ENCODE measurements around the gene TRIM65. TPM values are rescaled to one million over a fixed set of nuclear protein-coding genes. Genes with fewer than 3 reads are reported as not detected.

The TRIM65 gene
- total RNA-seq, 6 experiments from 2014 or later, result 10.3 to 12.6 (median 11.0) TPM

GRCh38 chr17:75899353-75899752, 2.6 kb upstream of the TRIM65 start:
- Mint-ChIP-seq H3K36me3 (ENCODE audit: low read depth) (no peaks in the 10 kb centered on the region), H3K4me3 (no peak overlapping the region), H3K27me3 (ENCODE audit: insufficient read depth) (peaks cover 4% of the 10 kb centered on the region; the same call in 1 of the 2 replicates), H3K9me3 (no peaks in the 10 kb centered on the region), H3K27ac (no peak overlapping the region), H3K4me1 (ENCODE audit: low read depth) (peaks cover 19% of the 10 kb centered on the region)
- TF ChIP-seq, protein P1, sequence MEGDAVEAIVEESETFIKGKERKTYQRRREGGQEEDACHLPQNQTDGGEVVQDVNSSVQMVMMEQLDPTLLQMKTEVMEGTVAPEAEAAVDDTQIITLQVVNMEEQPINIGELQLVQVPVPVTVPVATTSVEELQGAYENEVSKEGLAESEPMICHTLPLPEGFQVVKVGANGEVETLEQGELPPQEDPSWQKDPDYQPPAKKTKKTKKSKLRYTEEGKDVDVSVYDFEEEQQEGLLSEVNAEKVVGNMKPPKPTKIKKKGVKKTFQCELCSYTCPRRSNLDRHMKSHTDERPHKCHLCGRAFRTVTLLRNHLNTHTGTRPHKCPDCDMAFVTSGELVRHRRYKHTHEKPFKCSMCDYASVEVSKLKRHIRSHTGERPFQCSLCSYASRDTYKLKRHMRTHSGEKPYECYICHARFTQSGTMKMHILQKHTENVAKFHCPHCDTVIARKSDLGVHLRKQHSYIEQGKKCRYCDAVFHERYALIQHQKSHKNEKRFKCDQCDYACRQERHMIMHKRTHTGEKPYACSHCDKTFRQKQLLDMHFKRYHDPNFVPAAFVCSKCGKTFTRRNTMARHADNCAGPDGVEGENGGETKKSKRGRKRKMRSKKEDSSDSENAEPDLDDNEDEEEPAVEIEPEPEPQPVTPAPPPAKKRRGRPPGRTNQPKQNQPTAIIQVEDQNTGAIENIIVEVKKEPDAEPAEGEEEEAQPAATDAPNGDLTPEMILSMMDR (IDR thresholded peaks at IDR 0.05), result no peak
- no peak for DNase-seq

DNA sequence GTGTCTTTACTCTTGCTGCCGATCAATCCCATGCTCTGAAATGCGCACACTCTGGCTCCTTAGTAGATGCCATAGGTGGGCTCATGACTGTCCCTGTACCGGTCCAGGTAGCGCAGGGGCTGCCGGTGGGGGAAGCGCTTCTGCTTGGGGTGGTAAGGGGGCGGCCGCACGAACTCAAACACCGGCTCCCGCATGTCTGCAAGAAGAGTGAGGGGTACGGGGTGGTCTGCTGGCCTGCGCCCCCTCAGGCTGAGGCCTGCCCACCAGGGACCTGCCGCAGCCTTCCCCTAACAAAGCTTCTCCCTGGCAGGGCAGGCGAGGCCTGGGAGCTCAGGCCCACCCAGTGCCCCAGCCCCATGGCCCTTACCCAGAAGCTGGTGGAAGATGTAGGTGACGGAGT, 2.0 kb upstream of the TRIM65 start:
- TF ChIP-seq, protein P1 (IDR thresholded peaks at IDR 0.05), result no peak
- no peaks in the 10 kb centered on the region for H3K36me3 Mint-ChIP-seq (ENCODE audit: low read depth)
- no peak overlapping the region for H3K27ac Mint-ChIP-seq
- peaks cover 19% of the 10 kb centered on the region for H3K4me1 Mint-ChIP-seq (ENCODE audit: low read depth)
- no peak for DNase-seq
- H3K9me3 Mint-ChIP-seq, result no peaks in the 10 kb centered on the region
- peaks cover 4% of the 10 kb centered on the region; the same call in 1 of the 2 replicates for H3K27me3 Mint-ChIP-seq (ENCODE audit: insufficient read depth)
- no peak overlapping the region for H3K4me3 Mint-ChIP-seq

DNA sequence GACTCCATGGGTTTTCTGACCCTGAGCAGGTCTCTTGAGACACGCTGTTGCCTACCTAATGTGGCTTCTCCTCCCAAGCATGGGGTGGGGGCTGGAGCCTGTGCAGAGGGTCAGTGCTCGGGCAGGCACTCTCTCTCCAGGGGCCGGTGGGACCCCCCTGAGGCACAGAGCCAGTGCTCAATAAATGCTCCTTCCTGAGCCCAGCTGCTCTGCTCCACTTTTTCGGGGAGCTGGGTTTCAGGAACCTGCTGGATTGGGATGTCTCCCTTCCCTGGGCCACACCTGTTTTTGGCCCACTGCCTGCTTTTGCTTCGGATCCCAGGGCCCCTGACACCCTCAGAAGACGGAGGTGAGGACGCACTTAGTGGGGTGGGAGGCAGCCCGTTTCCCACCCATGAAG, 1.3 kb upstream of the TRIM65 start:
- no peak for DNase-seq
- Mint-ChIP-seq H3K4me1 (ENCODE audit: low read depth) (peaks cover 19% of the 10 kb centered on the region), H3K27me3 (ENCODE audit: insufficient read depth) (peaks cover 4% of the 10 kb centered on the region; the same call in 1 of the 2 replicates), H3K36me3 (ENCODE audit: low read depth) (no peaks in the 10 kb centered on the region), H3K9me3 (no peaks in the 10 kb centered on the region), H3K27ac (no peak overlapping the region; the same call in 1 of the 2 replicates), H3K4me3 (no peak overlapping the region)
- TF ChIP-seq, protein P1 (IDR thresholded peaks at IDR 0.05), result no peak

DNA sequence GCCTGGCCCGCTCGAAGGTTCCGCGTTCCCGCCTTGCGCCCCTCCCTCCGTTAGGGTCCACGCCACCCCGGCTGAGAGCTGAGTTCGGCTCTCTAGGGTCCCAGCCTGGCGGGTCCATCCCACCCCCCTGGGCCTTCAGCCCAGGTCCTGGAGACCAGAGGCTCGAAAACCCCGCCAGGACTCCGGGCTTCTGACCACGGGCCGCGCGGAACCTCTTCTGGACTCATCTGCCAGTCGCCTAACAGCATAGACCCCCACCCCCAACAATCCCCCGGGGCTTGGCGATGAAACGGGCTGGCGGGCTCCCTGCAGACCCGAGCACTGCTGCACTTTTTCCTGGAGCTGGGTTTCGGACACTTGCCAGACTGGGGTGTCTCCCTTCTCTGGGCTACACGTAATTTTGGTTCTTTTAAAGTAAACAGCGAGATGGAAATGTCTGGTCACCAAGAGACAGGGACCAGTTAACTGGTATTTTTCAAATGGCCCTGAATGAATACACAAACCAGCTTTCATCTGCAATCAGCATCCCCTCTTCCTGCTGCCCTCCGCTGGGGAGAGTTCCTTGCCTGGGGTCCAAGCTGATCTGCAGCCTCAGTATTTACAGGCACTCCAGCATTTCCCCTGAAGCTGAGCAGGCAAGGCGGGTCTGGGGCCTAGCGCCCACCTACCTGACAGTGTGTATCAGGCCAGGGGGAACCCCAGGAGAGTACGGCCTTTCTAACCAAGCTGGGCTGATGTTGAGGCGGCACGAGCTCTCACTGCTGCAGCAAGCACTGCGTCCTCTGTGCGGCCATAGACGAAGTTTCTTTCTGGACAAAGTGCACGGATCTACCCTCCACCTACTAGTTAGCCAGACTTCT, 639 bp upstream of the TRIM65 start:
- Mint-ChIP-seq H3K36me3 (ENCODE audit: low read depth) (no peaks in the 10 kb centered on the region), H3K27ac (peak overlapping the region; percentile 48), H3K9me3 (no peaks in the 10 kb centered on the region), H3K4me3 (peak overlapping the region; percentile 56), H3K27me3 (ENCODE audit: insufficient read depth) (peaks cover 4% of the 10 kb centered on the region; the same call in 1 of the 2 replicates), H3K4me1 (ENCODE audit: low read depth) (peaks cover 19% of the 10 kb centered on the region)
- TF ChIP-seq, protein P1 (IDR thresholded peaks at IDR 0.05), result no peak
- no peak for DNase-seq

DNA sequence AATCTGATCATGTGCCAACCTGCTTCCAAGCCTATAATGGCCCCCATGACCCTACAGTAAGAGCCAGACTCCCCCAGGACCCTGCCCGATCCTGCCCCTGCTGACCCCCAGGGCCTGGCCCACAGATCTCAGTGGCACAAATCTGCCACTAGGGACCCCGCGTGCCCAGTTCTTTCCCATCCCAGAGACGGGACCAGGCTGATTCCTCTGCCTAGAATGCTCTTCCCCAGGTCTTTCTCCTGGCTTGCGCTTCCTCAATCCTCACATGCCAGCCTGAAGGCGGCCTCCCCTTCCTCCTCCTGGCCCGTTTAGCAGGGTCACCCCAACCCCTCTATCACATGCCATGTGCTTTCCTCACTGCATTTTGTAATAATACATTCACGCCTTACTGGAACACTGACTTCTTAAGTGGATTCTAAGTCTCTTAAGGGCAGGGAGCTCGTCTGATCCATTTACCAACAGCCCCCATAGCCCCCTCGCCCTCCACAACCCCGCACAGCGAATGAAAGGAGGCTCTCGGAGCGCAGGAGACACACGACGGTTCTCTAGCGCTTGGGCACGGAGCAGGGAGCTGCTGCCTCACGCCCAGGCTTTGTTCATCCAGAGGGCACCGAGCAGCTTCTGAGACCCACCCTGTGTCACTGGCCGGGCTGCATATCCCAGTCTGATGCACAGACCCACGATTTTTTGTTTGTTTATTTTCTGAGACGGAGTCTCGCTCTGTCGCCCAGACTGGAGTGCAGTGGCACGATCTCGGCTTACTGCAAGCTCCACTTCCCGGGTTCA, 1.2 kb downstream of the TRIM65 start:
- H3K4me1 Mint-ChIP-seq (ENCODE audit: low read depth), result peaks cover 19% of the 10 kb centered on the region
- no peaks in the 10 kb centered on the region for H3K9me3 Mint-ChIP-seq
- H3K27me3 Mint-ChIP-seq (ENCODE audit: insufficient read depth), result peaks cover 4% of the 10 kb centered on the region; the same call in 1 of the 2 replicates
- TF ChIP-seq, protein P1 (IDR thresholded peaks at IDR 0.05), result peak; percentile 70
- peak overlapping the region; percentile 84 for H3K27ac Mint-ChIP-seq
- H3K36me3 Mint-ChIP-seq (ENCODE audit: low read depth), result no peaks in the 10 kb centered on the region
- H3K4me3 Mint-ChIP-seq, result peak overlapping the region; percentile 87
- no peak for DNase-seq
